ENCODE results near the gene SLC15A2. TPM values are rescaled to one million over a fixed set of nuclear protein-coding genes. Genes with fewer than 3 reads are reported as not detected.

SLC15A2 gene
- total and polyA plus RNA-seq, 10 donors = 4.3 to 18.7 (median 11.2) TPM

DNA sequence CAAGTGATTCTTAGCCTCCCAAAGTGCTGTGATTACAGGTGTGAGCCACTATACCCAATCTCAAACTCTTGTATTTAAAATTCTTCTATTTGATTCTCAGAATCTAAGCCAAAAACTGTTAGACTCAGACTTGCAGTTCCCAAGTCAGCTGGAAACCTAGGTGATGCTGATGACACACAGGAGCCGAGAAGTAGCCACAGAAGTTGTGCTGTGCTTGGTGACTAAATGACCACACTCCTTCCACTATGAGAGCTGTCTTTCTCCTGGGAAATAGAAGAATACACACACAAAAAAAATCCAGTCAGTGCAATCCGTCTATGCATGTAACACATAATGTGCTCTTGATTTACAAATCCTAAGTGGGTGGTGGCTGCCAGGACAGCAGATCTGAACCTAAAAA is 93.9 kb downstream of the SLC15A2 start:
- intact Hi-C loops (cut with DNase I; ENCODE audit: low total_unique reads) = no loop called here
- 81 to 91% (median 86%) methylated on average over 2 of the region's 2 CpGs for WGBS, 5 donors
- Histone ChIP-seq H3K4me1 (peaks cover 0 to 33% (median 12%) of the 10 kb centered on the region in 6 donors), H3K27ac (no peak overlapping the region), H3K27me3 (replicated peaks in 1 of 7) (no peaks in the 10 kb centered on the region), H3K36me3 (no peaks in the 10 kb centered on the region), H3K4me3 (no peak overlapping the region), H3K9me3 (peaks cover 0 to 13% (median 11%) of the 10 kb centered on the region in 8 donors)
- no peak for DNase-seq
- TF ChIP-seq POLR2A (IDR thresholded peaks at IDR 0.05) (no peak), POLR2AphosphoS5 (IDR thresholded peaks at IDR 0.05) (no peak), CTCF (IDR thresholded peaks at IDR 0.05 in 8 of 11, conservative IDR thresholded peaks at IDR 0.05 in 3 of 11) (no peak)

DNA sequence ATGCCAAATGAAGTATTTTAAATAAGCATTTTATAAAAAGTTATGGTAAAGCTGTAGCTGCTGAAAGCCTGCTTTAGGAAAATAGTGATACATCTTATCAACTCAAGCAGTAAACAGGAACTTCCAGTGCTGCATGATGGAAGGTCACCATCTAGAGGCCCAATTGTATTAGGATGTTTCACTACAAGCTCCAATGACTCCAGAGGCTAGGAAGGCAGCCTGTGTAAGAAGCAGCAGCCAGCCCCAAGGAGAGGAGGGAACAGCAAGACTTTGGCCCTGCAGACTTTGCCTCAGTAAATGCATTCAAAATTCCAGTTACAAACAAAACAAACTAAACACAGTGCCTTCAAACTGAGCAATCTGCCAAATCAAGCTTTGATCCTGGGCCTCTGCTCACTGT is 95.7 kb downstream of the SLC15A2 start:
- TF ChIP-seq POLR2A (IDR thresholded peaks at IDR 0.05) (no peak), POLR2AphosphoS5 (IDR thresholded peaks at IDR 0.05) (no peak), CTCF (IDR thresholded peaks at IDR 0.05 in 8 of 11, conservative IDR thresholded peaks at IDR 0.05 in 3 of 11) (peak in 3 of 11 experiments; percentile 5 to 14 (median 14))
- no peaks in the 10 kb centered on the region for H3K9me3 ChIP-seq
- no peak overlapping the region for H3K4me3 ChIP-seq
- intact Hi-C loops (cut with DNase I; ENCODE audit: low total_unique reads) = no loop called here
- H3K36me3 ChIP-seq = no peaks in the 10 kb centered on the region
- no peak overlapping the region for H3K27ac ChIP-seq
- no peak for DNase-seq
- peaks cover 0 to 51% (median 25%) of the 10 kb centered on the region in 6 donors for H3K4me1 ChIP-seq
- no peaks in the 10 kb centered on the region for H3K27me3 ChIP-seq (replicated peaks in 1 of 7)

GRCh38 chr3:121992601-121993560 is 98.7 kb downstream of the SLC15A2 start:
- Histone ChIP-seq H3K9me3 (no peaks in the 10 kb centered on the region), H3K4me1 (peaks cover 6 to 79% (median 50%) of the 10 kb centered on the region in 6 donors), H3K36me3 (no peaks in the 10 kb centered on the region), H3K27ac (peak overlapping the region in 5 of 8 donors; percentile 26 to 87 (median 35)), H3K4me3 (no peak overlapping the region), H3K27me3 (replicated peaks in 1 of 7) (no peaks in the 10 kb centered on the region)
- TF ChIP-seq POLR2AphosphoS5 (IDR thresholded peaks at IDR 0.05) (peak in 2 of 3 donors; percentile 41 to 47), POLR2A (IDR thresholded peaks at IDR 0.05) (no peak)
- intact Hi-C loops (cut with DNase I; ENCODE audit: low total_unique reads) = no loop called here
- 84 to 91% (median 89%) methylated on average over 28 to 31 of the region's 31 CpGs for WGBS, 5 donors
- DNase-seq = peak; percentile 81

Other genes starting within 250 kb of the SLC15A2 start
- 100 to 1,000 TPM; 238 to 554 (median 467) TPM for gene HCLS1, start 233.5 kb upstream of the SLC15A2 start, total RNA-seq
- gene HCLS1, start 233.5 kb upstream of the SLC15A2 start, polyA plus RNA-seq = 100 to 1,000 TPM; 207 to 244 (median 243) TPM
- 10 to 100 TPM; 41.7 to 87.0 (median 62.6) TPM for gene GOLGB1, start 144.7 kb upstream of the SLC15A2 start, total RNA-seq
- 10 to 100 TPM in 2 of 3 donors, 1 to 10 TPM in 1; 7.2 to 11.0 (median 10.5) TPM for gene GOLGB1, start 144.7 kb upstream of the SLC15A2 start, polyA plus RNA-seq
- 10 to 100 TPM; 24.7 to 39.1 (median 27.2) TPM for gene IQCB1, start 59.3 kb upstream of the SLC15A2 start, total RNA-seq
- gene IQCB1, start 59.3 kb upstream of the SLC15A2 start, polyA plus RNA-seq = 10 to 100 TPM; 14.9 to 26.0 (median 18.6) TPM
- gene EAF2, start 59.2 kb upstream of the SLC15A2 start, total RNA-seq = 10 to 100 TPM; 24.9 to 60.6 (median 33.6) TPM
- 10 to 100 TPM; 32.4 to 53.7 (median 36.9) TPM for gene EAF2, start 59.2 kb upstream of the SLC15A2 start, polyA plus RNA-seq
- 1 to 10 TPM in 5 of 7 donors, under 1 TPM in 2; 0.60 to 3.1 (median 1.2) TPM for gene ILDR1, start 127.8 kb downstream of the SLC15A2 start, total RNA-seq
- gene ILDR1, start 127.8 kb downstream of the SLC15A2 start, polyA plus RNA-seq = under 1 TPM; 0.26 to 0.86 (median 0.56) TPM
- gene CD86, start 161.0 kb downstream of the SLC15A2 start, total RNA-seq = 10 to 100 TPM; 19.5 to 41.8 (median 30.6) TPM
- gene CD86, start 161.0 kb downstream of the SLC15A2 start, polyA plus RNA-seq = 10 to 100 TPM in 2 of 3 donors, 1 to 10 TPM in 1; 9.8 to 13.7 (median 10.4) TPM

All from spleen (tissue), 11 donors.